ENCODE measurements around the gene SEMA6A.
"Not testable (repeated sequence)": the region's sequence is repeated elsewhere in the genome, so short reads cannot be mapped to it uniquely, and the experiment has no call there.

Gene SEMA6A

DNA sequence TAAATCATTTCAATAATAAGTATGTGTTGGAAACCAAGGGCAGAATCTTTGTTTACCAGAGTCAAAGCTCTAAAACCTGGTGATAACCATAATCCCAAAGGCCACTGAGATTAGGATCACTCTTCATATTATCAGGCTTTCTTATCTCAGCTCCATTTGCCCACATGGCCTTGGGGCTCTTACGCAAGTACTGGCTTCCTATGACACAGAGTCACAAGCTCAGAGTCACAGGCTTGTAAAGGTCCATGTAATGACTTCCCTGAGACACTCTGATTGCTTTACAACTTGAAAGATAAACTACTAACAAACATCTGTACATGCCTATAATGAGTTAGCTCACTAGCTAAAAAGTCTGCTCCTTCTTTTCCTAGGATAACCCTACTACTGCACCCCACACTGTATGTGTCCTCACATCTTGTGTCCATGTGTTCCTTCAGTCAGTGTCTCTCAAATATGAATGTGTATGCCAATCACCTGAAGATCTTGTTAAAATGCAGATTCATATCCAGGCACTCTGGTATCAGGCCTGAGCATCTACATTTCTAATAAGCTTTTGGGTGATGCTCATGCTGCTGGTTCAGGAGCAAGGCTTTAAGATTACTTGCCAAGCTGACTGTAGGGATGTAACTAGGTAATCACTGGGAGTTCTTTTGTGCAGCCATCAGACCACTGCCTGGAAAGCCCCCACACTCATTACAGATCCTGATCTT lies 28.4 kb downstream of the SEMA6A start:
- DNase-seq, result no peak

DNA sequence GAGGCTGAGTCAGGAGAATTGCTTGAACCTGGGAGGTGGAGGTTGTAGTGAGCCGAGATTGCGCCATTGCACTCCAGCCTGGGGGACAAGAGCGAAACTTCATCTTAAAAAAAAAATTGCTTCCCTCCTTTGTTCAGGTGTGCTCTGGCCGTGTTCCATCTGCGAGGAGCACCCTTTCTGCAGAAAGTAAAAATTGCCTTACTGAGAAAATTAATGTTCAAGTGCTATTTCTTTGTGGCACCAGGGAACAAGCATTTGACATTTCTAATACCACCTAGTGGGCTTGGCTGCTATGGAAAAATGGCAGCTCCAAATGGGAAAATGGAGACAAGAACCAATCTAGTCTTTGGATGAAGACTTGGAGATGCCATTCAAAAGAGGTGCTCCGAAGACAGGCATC lies 29.2 kb downstream of the SEMA6A start:
- not testable (repeated sequence) for DNase-seq

DNA sequence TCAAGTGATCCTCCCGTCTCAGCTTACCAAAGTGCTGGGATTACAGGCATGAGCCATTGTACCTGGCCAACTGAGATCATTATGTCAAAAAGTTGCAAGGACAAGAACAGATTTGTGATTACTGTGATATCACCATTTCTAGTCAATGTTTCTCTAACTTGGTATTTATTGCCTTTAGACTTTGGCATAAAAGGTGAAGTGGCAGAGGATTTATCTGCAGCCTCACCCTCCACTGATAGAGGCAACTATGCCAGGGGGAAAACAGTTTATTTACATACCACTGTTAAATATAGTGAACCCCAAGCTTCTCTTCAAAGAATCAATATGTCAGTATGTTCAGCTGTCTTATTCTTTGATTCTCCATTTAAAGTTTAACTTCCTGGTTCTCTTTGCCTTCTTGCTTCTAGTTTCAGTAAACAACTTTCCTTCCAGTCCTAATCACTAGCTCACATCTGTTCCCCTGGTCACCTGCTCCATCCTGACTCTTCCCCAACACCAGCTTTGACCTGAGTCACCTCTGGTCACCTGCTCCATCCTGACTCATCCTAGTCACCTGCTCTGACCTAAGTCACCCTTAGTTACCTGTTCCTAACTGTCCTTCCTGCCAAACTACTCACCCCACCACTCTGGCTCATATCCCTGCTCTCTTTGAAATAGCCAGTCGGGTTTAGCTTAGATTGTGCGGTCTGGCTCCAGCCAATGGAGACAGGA lies 29.9 kb downstream of the SEMA6A start:
- DNase-seq, result no peak

DNA sequence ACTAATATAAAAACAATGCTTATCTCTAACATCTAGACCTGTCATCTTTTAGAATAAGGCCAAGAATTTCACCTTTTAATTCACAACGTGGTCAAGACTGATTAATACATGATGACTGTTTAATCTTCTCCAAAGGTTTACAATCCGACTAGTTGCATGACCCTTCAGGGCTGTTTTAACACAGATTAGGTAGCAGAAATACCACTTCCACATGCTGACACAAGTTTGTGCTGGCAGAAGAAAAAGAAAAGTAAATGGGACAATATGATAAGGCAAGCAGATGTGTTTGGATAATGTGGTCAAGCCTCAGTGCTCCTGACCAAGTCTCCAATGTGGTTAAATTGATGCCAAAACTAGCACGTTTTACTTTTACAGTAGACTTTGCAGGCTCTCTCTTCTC lies 31.1 kb downstream of the SEMA6A start:
- no peak for DNase-seq

DNA sequence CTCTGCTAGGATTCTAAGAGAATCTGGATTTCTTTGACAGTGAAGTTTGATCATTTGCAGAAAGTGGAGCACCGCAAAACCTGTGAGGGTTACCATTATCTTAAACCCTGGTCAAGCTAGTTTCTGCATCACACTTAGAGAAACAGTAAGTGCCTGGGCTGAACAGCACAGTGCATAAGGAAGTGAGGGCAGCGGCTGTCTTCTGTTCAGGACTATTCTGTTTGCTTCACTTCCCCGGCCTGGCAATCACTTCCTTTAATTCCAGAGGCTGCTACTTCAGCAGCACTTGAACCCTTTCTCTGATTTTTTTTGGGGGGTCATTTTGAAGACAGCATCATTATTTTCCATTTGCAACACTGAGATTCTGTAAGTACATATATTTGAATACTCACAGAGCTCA lies 32.0 kb downstream of the SEMA6A start:
- no peak for DNase-seq

DNA sequence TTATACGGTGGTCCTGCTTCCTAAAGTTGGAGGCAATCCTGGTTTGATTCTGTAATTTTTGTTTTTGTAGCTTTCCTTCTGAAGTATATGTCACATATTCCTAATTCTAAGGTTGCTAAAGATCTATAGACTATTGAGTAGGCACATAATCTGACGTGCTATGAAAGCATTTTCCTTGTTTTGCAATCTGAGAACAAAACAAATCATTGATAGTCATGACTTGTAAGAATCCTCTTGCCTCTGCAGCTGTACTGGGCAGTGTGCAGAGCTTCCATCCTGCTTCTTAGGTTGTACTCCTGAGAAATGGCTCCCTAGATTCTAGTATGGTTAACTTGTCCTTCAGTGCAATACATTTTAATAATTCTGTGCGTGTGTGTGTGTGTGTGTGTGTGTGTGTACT lies 35.4 kb downstream of the SEMA6A start:
- DNase-seq, result no peak

DNA sequence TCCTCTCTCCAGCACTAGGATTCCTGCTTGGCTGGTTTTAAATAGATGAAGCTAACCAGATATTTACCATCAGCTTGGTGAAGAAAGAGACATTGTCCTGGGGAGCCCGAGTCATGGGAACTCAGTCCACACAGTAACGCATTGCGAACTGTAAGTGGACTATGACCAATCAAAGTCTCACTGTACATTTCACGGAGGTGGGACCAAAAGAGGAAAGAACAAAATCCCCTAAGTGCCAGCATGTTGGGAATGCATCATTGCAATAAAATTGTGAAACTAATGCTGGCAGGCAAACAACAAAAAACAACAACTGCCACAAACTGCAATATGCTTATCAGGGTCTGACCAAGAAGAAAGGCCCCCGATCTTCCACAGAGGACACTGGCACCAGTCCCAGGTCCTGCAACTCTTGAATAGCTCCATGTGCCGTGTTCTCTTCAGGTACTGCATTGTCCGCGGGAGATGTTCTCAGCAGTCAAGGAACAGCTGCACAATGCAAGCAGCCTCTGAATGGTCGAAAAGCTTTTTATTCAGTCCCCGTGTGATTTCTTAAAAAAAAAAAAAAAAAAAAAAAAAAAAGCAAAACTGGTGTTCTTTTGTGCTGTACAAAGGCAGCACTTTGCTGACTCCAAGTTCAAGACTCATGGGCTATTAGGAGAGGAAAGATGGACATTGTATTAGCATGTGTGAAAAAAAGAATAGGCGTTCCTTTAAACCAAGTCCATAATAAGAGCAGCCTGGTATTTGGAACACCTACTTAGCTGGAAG lies 38.1 kb downstream of the SEMA6A start:
- DNase-seq, result no peak

DNA sequence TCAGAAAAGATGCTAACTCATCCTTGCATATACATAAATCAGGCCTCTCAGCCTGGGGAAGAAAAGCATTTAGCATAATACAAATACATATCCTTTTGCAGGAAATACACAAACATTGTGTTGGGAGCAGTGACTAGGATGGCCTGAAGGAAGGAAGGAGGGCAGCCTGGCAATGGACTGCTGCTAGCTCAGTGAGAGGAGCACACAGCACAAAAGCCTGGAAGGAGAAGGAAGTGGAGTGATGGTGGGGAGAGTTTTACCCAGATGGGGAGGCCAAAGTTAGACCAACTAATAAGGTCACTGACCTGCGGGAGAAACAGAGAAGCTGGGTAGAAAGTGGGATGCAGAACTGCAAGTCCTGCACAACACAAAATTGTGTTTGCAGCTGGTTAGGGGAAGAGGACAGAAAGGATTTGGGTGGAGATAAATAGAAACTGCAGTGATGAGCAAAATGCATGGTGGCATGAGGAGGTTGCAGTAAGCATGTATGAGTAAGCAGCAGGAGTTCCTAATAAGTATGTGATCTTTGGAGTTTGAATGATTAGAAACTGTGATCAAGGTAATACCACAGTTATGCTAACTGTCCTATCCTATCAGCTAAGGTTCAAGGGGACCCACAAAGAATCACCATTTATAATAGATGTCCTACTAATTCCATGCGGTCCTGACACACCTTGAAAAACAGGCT lies 39.5 kb downstream of the SEMA6A start:
- no peak for DNase-seq

DNA sequence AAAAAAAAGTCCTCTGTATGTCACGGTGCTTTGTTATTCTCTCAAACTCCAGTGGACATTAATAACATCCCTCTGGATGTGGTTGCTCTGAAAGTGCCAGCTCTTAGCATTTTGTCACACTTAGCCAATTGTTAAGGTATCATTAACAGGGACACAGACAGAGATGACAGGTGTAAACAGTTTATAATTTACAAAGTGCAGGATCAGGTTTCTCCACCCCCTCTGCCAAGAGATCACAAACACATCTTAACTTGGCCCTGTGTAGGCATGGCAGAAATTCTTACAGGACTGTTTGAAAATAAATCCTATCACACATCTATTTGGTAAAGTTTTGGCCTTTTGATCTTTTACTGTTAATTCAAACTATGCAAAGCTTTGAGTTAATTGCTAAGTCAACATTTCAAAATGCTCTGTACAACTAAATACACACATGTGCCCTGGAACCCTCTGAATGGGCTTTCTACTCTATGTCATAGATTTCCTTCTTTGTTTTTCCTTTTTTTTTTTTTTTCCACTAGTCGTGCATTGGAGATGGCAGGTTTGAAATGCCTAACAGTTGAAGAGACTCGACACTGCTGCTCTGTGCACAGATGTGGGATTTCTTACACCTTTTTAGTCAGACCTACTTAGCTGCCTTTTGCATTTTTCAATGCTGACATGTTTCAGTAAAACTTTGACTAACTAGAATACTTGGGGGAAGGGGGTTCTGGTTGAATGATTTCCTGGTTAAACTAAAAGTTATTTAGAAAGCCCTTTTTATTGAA lies 41.7 kb downstream of the SEMA6A start:
- no peak for DNase-seq

DNA sequence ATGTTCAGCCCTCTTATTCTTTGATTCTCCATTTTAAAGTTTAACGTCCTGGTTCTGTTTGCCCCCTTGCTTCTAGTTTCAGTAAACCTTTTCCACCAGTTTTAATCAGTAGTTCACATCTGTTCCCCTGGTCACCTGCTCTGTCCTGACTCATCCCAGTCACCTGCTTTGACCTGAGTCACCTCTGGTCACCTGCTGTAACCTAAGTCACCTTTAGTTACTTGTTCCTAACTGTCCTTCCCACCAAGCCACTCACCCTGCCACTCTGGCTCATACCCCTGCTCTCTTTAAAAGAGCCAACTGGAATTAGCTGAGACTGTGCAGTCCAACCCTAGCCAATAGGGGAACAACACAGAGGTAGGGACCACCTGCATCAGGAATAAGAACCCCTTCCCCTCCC lies 43.0 kb downstream of the SEMA6A start:
- DNase-seq, result no peak

DNA sequence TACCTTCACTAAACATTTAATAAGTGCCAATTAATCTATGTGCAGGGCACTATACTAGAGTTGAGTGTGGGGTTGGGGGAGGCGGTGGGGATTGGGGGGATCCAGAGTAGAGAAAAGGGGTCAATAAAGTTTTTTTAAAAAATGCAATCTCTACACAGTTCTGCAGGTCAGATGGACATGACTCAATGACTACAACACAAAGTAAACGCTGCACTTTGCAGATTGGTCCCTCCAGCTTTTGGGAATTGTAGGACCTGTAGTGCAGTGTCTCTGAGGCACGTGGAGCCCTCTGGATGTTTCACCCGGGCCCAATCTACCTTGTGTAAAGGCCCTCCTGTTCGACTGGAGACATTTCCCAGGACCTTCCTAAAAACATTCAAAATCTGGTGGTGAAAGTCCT lies 43.5 kb downstream of the SEMA6A start:
- no peak for DNase-seq

DNA sequence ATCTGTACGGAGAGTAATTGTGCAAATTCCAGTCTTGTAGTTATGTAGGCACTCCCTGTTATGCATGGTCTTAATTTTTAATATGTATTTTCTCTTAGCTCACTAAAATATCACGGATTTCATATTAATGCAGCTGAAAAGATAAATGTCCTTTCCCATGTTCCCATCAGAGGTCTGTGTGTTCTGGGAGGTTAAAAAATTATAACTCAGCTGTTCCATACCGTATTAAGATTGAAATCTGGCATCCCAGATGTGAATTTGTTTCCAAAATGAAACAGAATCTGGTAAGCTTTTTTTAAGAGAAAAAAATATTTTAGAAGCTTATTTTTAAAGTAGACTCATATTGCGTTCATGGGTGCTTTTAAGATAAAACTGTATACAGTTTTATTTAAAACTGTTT lies 44.3 kb downstream of the SEMA6A start:
- DNase-seq, result no peak

DNA sequence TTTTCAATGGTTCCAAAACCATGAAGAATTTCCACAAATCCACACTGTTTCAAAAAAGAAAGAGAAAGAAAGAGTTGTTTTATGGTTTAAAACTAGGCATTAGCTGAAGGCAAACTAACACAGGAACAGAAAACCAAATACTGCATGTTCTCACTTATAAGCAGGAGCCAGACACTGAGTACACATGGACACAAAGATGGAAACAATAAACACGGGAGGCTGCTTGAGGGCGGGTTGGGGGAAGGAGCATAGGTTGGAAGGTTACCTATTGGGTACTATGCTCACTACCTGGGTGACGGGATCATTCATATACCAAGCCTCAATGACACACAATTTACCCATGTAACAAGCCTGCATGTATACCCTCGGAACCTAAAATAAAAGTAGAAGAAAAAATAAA lies 45.0 kb downstream of the SEMA6A start:
- no peak for DNase-seq

DNA sequence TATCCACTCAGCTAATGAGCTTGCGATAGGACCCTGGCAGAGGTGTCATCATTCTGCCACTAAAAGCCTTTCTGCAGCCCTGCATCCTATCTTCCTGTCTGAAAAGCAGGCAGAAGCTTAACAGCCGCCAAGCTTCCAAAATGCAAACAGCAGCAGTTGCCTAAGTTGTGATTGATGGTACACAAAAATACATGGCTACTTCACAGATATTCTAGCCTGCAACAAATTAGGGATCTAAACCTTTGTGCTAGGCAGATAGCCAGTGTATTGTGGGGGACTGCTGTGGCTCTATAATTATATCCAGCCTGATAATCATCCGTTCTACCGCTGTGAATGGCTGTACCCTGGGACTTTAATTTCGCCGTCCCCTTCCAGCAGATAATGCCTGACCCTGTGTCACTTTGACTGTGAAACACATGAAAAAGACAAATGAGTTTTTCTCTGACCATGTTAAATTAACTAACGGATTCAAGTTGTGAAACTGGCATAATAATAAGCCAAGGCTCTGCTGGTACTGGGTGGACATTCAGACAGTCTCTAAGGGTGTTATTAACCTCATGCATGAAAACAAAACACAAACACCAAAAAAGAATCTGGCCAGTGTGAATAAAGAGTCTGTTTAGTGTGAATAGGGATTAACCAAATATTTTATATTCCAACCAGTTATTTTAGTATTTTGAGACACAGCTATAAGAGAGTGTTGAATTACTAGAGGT lies 45.9 kb downstream of the SEMA6A start:
- no peak for DNase-seq

DNA sequence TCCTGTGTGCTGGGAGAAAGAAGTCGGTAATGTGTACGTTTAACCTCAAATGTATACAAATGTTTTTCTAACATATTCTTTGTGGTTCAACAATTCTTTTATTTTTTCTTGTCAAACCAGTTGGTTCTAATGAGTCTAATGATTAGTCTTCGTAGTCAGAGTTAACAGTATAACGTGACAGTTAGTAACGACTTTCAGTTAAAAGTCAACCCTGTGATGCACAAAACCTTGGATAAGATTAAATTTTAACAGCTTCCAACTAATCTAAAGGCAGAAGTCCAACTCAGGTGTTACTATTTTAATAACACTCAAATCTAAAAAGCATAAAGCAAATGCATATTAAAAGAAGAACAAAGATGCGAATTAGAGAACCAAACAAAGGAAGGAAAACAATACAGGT lies 47.0 kb downstream of the SEMA6A start:
- DNase-seq, result no peak

DNA sequence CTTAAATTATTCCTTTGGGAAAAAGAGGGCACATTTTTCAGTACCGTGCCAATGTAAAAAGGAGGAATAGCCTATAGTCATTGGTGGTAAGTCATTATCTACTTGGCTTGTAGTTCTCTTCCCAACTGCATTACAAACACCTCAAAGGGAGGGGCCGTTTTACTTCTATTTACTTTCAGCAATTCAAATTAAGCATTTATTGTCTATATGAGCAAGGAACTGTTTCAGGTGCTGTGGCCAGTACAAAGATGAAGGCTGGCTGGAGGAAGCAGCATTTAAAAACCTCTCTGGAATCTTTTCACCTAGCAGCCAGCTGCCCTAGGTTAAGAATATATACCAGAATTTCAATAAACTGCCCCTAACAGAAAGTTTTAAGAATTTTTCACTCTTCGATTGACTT lies 48.9 kb downstream of the SEMA6A start:
- DNase-seq, result no peak

DNA sequence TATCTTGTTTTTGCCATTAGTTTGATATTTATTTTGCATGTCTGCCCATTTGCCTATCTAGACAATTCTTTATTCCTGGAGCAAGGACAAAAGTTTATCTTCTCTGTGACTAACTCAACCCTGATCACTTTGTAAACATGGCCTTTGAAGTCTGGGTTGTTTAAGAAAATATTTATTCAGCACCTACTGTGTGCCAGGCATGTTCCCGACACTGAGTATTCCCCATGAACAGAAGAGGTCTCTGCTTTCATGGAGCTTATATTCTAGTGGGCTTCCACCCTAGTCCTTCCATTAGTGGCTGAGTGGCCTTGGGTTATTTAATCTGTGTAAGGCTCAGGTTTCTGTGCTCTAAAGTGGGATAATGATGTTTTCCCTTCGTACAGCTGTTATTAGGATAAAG lies 49.7 kb downstream of the SEMA6A start:
- no peak for DNase-seq

DNA sequence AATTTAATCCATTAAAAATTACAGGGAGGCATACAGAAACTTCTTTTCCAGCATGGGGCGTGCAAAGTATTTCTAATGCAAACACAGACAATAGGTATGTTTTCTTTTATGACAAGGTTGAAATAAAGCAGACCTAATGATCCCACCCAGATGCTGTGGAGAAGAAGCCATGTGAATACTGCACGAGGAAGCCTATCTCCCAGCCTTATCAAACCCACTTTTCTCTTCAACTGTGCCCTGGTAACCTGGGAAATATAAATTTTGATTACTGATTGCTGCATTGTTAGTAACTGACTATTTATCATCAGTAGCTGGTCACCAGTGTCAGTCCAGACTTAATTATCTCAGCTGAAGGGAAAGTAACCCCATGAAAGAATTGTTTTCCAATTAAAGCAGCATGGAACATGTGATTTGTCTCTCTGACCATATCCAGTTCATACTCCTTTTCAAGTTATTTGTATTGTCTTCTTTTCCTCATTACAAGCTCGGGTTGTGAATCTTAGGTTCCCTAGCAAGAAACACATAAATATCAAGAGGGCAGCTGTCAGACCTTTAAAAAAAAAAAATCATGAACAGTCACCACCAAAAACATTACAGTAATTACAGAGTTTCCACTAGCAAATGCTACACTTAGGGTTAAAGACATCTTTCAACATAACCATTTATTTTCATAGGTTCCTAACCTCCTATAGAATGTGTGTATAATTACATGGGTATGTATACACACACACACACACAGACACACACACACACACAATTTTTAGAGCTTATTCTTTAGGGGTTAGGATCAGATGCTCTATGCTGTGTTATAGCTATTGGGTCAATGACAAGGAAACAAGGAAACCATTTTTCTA lies 50.3 kb downstream of the SEMA6A start:
- DNase-seq, result no peak

DNA sequence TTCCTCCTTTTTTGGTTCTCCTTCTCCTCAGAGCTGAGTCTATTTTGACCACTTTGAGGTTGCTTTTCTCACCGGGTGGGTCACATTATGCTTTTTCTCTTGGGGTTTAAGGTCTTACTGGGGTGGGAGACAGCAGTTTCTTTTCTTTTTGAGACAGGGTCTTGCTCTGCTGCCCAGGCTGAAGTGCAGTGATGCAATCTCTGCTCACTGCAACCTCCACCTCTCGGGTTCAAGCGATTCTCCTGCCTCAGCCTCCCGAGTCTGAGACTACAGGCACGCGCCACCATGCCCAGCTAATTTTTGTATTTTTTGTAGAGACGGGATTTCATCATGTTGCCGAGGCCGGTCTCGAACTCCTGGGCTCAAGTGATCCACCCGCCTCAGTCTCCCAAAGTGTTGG lies 51.4 kb downstream of the SEMA6A start:
- not testable (repeated sequence) for DNase-seq

DNA sequence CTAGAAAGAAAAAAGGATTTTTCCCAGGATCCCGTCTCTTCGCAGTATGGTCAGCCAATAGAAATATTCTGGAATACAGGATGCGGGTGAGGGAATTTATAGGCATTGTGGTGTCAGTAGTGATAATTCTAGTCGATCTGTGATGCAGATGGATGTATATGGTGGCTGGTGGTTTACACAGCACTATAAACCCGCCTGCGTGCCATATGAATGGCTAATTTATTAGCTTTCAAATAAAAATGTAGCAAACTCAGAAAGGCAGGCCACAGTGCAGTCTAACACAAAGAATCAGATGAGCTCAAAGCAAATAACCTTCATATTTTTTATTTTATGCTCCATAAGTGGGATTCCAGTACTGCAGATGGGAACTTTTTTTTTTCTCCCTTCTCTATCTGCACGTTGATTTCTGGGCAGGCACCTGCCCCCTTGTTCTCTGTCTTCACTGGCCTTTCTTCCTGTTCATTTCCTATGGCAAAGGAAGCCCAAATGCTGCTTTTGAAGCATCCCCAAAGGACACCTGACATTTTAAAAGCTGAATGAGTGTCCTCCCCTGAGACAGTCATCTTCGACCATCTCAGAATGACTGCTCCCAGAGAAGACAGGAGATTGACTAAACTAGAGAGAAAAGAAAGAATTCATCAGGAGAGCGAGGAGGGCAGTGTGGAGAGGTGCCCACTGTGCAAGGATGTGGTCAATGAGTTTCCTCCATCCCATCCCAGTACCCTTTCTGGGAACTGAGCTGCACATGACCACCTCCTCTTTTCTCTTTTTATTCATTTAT lies 52.1 kb downstream of the SEMA6A start:
- DNase-seq, result no peak
